ENCODE results near the gene KRT74. TPM values are rescaled to one million over a fixed set of nuclear protein-coding genes. Genes with fewer than 3 reads are reported as not detected.

KRT74 gene
- total and polyA plus RNA-seq, 10 donors = not detected

- Histone ChIP-seq H3K27me3 (replicated peaks in 1 of 7) (peaks cover 0 to 3% (median 0%) of the 10 kb centered on the region in 7 donors), H3K27ac (no peak overlapping the region), H3K4me3 (no peak overlapping the region), H3K36me3 (no peaks in the 10 kb centered on the region), H3K4me1 (no peaks in the 10 kb centered on the region), H3K9me3 (no peaks in the 10 kb centered on the region)
- peak; percentile 46 for DNase-seq
- TF ChIP-seq POLR2A (IDR thresholded peaks at IDR 0.05) (no peak), CTCF (IDR thresholded peaks at IDR 0.05 in 8 of 11, conservative IDR thresholded peaks at IDR 0.05 in 3 of 11) (peak in 1 of 11 experiments; percentile 10)
- 80 to 90% (median 85%) methylated on average over 17 of the region's 17 CpGs for WGBS, 5 donors
- intact Hi-C loops (cut with DNase I; ENCODE audit: low total_unique reads) = no loop called here
Measured at GRCh38 chr12:52543985-52544883, 29.4 kb downstream of the KRT74 start.

- DNase-seq = peak; percentile 38
- peaks cover 0 to 3% (median 0%) of the 10 kb centered on the region in 7 donors for H3K27me3 ChIP-seq (replicated peaks in 1 of 7)
- H3K27ac ChIP-seq = no peak overlapping the region
- WGBS, 5 donors = 61 to 72% (median 67%) methylated on average over 7 of the region's 7 CpGs
- H3K36me3 ChIP-seq = no peaks in the 10 kb centered on the region
- no peaks in the 10 kb centered on the region for H3K9me3 ChIP-seq
- no peaks in the 10 kb centered on the region for H3K4me1 ChIP-seq
- no peak for TF ChIP-seq POLR2AphosphoS5 (IDR thresholded peaks at IDR 0.05)
- intact Hi-C loops (cut with DNase I; ENCODE audit: low total_unique reads) = no loop called here
- H3K4me3 ChIP-seq = no peak overlapping the region
Measured at GRCh38 chr12:52542785-52543318, 30.8 kb downstream of the KRT74 start.

GRCh38 chr12:52542157-52542556 lies 31.5 kb downstream of the KRT74 start:
- Histone ChIP-seq H3K9me3 (no peaks in the 10 kb centered on the region), H3K4me1 (no peaks in the 10 kb centered on the region), H3K4me3 (no peak overlapping the region), H3K36me3 (no peaks in the 10 kb centered on the region), H3K27ac (no peak overlapping the region), H3K27me3 (replicated peaks in 1 of 7) (peaks cover 0 to 5% (median 0%) of the 10 kb centered on the region in 7 donors)
- peak; percentile 31 for DNase-seq
- TF ChIP-seq POLR2AphosphoS5 (IDR thresholded peaks at IDR 0.05) (no peak), CTCF (IDR thresholded peaks at IDR 0.05 in 8 of 11, conservative IDR thresholded peaks at IDR 0.05 in 3 of 11) (no peak), POLR2A (IDR thresholded peaks at IDR 0.05) (no peak)
- intact Hi-C loops (cut with DNase I; ENCODE audit: low total_unique reads) = no loop called here

- TF ChIP-seq CTCF (IDR thresholded peaks at IDR 0.05 in 8 of 11, conservative IDR thresholded peaks at IDR 0.05 in 3 of 11) (no peak), POLR2A (IDR thresholded peaks at IDR 0.05) (no peak), POLR2AphosphoS5 (IDR thresholded peaks at IDR 0.05) (no peak)
- Histone ChIP-seq H3K4me1 (no peaks in the 10 kb centered on the region), H3K27me3 (replicated peaks in 1 of 7) (peaks cover 0 to 8% (median 0%) of the 10 kb centered on the region in 7 donors), H3K9me3 (no peaks in the 10 kb centered on the region), H3K27ac (no peak overlapping the region), H3K4me3 (no peak overlapping the region), H3K36me3 (no peaks in the 10 kb centered on the region)
- intact Hi-C loops (cut with DNase I; ENCODE audit: low total_unique reads) = no loop called here
- WGBS, 5 donors = 83 to 96% (median 91%) methylated on average over 5 of the region's 5 CpGs
- peak; percentile 9 for DNase-seq
Measured at GRCh38 chr12:52541709-52542108, 31.9 kb downstream of the KRT74 start.
